Measurements from ENCODE around the gene SBF2. TPM values are rescaled to one million over a fixed set of nuclear protein-coding genes. Genes with fewer than 3 reads are reported as not detected.
A peak's percentile ranks its signal among the peaks of the same experiment; 100 is the strongest.

Gene SBF2
- total RNA-seq, 1 donor: 61.2 TPM

DNA sequence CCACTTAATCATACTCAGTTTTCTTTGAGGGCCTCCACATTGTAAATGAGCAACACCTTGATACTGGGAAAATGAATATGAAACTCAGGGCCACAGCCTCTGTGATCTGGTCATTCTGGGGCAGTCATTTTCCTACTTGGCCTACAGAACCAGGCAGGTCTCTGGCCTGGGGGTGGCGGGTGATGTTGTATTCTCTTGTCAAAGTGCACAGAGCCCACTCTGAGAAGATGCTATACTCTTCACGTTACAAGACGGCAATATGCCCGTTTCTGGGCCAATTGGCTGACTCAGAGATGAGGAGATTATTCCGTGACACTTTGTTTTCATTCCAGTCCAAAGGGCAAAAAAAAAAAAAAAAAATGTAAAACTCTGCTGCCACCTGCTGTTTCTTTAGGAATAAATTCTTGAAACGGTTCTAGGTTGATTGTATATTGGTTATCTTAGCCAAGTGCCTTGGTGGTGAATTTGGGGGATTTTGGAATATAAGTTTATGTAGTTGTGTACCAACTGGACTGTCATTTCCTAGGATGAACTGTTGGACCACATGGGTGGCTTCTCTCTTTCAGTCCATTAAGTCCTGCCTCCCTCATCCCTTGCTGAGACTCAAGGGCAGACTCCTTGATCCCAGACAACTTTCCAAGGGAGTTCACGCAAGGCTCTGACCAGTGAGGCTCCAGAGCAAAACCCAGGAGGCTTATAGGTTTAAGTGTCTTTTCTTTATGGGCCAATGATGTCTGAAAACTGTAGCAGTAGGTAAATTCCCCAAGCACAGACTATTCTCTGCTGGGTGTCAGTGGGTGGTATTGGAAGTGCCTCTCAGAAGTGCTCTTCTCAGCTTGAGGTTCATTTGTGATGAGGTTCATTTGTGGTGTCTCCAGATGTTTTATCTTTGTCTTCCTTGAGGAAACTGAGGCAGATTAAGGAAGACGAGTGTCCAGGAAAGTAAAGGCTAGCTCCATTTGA is 29.1 kb upstream of the SBF2 start:
- H3K27ac ChIP-seq (ENCODE audit: low read depth, low read length): peak overlapping the region; percentile 92
- H3K79me2 ChIP-seq (ENCODE audit: insufficient read depth, low read length): no peaks in the 10 kb centered on the region
- H4K20me1 ChIP-seq (ENCODE audit: insufficient read depth, low read length): no peaks in the 10 kb centered on the region
- H3K4me1 ChIP-seq (ENCODE audit: insufficient read depth, low read length): peaks cover 56% of the 10 kb centered on the region
- no peaks in the 10 kb centered on the region for H3K36me3 ChIP-seq (ENCODE audit: insufficient read depth, low read length)
- H3K27me3 ChIP-seq (ENCODE audit: insufficient read depth, low read length): no peaks in the 10 kb centered on the region
- TF ChIP-seq, protein P1, sequence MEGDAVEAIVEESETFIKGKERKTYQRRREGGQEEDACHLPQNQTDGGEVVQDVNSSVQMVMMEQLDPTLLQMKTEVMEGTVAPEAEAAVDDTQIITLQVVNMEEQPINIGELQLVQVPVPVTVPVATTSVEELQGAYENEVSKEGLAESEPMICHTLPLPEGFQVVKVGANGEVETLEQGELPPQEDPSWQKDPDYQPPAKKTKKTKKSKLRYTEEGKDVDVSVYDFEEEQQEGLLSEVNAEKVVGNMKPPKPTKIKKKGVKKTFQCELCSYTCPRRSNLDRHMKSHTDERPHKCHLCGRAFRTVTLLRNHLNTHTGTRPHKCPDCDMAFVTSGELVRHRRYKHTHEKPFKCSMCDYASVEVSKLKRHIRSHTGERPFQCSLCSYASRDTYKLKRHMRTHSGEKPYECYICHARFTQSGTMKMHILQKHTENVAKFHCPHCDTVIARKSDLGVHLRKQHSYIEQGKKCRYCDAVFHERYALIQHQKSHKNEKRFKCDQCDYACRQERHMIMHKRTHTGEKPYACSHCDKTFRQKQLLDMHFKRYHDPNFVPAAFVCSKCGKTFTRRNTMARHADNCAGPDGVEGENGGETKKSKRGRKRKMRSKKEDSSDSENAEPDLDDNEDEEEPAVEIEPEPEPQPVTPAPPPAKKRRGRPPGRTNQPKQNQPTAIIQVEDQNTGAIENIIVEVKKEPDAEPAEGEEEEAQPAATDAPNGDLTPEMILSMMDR (IDR thresholded peaks at IDR 0.05; ENCODE audit: extremely low read depth, low read depth, low read length): peak; percentile 67
- no peak overlapping the region for H2AFZ ChIP-seq (ENCODE audit: low read length)
- no peaks in the 10 kb centered on the region for H3K9me3 ChIP-seq (ENCODE audit: low read depth, low read length)
- no peak for DNase-seq (ENCODE audit: insufficient read length, low spot score, missing footprints)
- peak overlapping the region; percentile 58 for H3K4me2 ChIP-seq (ENCODE audit: insufficient read depth, low read length)
- peak overlapping the region; percentile 16 for H3K4me3 ChIP-seq (ENCODE audit: insufficient read depth, low read length)

DNA sequence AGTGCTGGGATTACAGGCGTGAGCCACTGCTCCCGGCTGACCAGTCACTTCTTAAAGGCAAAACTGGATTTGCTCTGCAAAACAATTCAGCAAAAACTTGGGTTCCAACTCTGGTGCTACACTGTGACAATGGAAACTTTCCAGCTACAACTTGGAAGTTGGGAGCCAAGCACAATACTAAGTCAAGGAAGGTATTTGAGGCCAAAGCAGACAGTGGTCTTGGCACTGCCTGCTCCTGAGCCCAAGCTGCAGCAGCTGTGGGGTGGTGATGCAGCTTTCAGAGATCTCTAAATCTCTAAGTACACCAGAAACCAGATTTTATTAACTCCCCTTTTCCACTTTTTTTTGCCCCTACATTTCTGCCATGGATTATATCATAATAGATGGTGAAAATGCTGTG is 28.4 kb upstream of the SBF2 start:
- Histone ChIP-seq H4K20me1 (ENCODE audit: insufficient read depth, low read length) (no peaks in the 10 kb centered on the region), H3K4me2 (ENCODE audit: insufficient read depth, low read length) (peak overlapping the region; percentile 58), H3K79me2 (ENCODE audit: insufficient read depth, low read length) (no peaks in the 10 kb centered on the region), H3K27ac (ENCODE audit: low read depth, low read length) (peak overlapping the region; percentile 78), H3K36me3 (ENCODE audit: insufficient read depth, low read length) (no peaks in the 10 kb centered on the region), H3K27me3 (ENCODE audit: insufficient read depth, low read length) (no peaks in the 10 kb centered on the region), H3K4me3 (ENCODE audit: insufficient read depth, low read length) (no peak overlapping the region), H3K9me3 (ENCODE audit: low read depth, low read length) (no peaks in the 10 kb centered on the region), H2AFZ (ENCODE audit: low read length) (no peak overlapping the region), H3K4me1 (ENCODE audit: insufficient read depth, low read length) (peaks cover 50% of the 10 kb centered on the region)
- TF ChIP-seq, protein P1 (IDR thresholded peaks at IDR 0.05; ENCODE audit: extremely low read depth, low read depth, low read length): no peak
- DNase-seq (ENCODE audit: insufficient read length, low spot score, missing footprints): no peak

DNA sequence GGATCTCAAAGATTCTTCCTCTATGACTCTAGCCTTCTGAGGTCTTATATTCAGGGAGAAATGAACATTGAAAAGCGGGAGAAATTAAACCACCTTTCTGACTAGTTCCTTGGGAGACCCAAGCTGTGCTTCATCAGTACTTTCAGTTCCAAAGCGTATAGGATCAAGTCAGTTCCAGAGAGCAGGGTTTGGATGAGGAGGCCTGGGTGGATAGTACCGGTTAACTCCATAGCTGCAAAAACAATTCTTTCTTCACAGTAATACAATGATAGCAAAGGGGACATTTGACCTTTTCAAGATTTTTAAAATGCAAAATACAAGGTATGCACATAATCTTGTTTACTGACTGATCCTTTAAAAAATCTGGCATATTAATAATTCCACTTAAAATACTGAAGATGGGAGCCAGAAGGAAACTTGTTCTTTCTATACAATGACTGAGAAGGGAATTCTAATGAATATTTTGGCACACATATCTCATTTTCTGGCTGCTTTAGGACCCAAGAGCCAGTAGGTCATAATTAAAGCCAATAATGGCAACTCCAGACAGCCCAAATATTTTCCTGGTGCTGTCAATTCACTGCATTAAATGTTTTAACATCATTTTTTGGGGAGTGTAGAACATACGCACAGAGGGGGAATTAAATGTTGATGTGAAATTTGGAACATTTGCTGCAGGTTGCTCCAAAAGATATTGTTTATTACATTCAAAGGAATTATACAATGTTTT is 26.9 kb upstream of the SBF2 start:
- Histone ChIP-seq H3K4me2 (ENCODE audit: insufficient read depth, low read length) (no peak overlapping the region), H2AFZ (ENCODE audit: low read length) (no peak overlapping the region), H3K36me3 (ENCODE audit: insufficient read depth, low read length) (no peaks in the 10 kb centered on the region), H3K27me3 (ENCODE audit: insufficient read depth, low read length) (no peaks in the 10 kb centered on the region), H4K20me1 (ENCODE audit: insufficient read depth, low read length) (no peaks in the 10 kb centered on the region), H3K9me3 (ENCODE audit: low read depth, low read length) (no peaks in the 10 kb centered on the region), H3K79me2 (ENCODE audit: insufficient read depth, low read length) (no peaks in the 10 kb centered on the region), H3K4me3 (ENCODE audit: insufficient read depth, low read length) (no peak overlapping the region), H3K27ac (ENCODE audit: low read depth, low read length) (no peak overlapping the region), H3K4me1 (ENCODE audit: insufficient read depth, low read length) (peaks cover 39% of the 10 kb centered on the region)
- DNase-seq (ENCODE audit: insufficient read length, low spot score, missing footprints): no peak
- TF ChIP-seq, protein P1 (IDR thresholded peaks at IDR 0.05; ENCODE audit: extremely low read depth, low read depth, low read length): no peak

Measured in osteoblast (primary cell).